Uterus (tissue), 2 donors: ENCODE measurements around the gene CDH4.

Experiments
- CTCF ChIP-seq, 4 experiments: fragments of 200-600 bp in 2 of 4; fragments of 450-650 bp in 2 of 4; sonication (generic) in 2 of 4; IDR thresholded peaks; one replicate each; pipeline ENCODE4 v1.5.1; 2016 to 2019; ENCODE audit warnings: antibody characterized with exemption in 4 of 4, mild to moderate bottlenecking in 2 of 4, moderate library complexity in 1 of 4
- POLR2A ChIP-seq, 2 donors: fragments of 450-650 bp; IDR thresholded peaks; one replicate each; pipeline ENCODE4 v1.6.1; 2016; ENCODE audit warnings: antibody characterized with exemption in 2 of 2, mild to moderate bottlenecking in 1 of 2, moderate library complexity in 1 of 2

- no peak for TF ChIP-seq CTCF (IDR thresholded peaks at IDR 0.05)
- no peak for TF ChIP-seq POLR2A (IDR thresholded peaks at IDR 0.05)
Measured at GRCh38 chr20:61719691-61720347, 467.8 kb downstream of the CDH4 start.
